LNCaP clone FGC (cell line): ENCODE results near the gene AOPEP.

ENCODE experiments used
- DNase-seq: peaks from one replicate; pipeline ENCODE4 v3.0.0-alpha.2; 2011; ENCODE audit warnings: low read depth
- H3K4me3 ChIP-seq: 2 replicates; pipeline ENCODE4 v1.5.1; 2011; ENCODE audit warnings: mild to moderate bottlenecking, low read depth, low read length, control low read depth
- TF ChIP-seq, protein P1 (sequence below): IDR thresholded peaks from 2 replicates; pipeline ENCODE4 v1.5.1; 2012; ENCODE audit warnings: mild to moderate bottlenecking; ENCODE audit not compliant: control insufficient read depth, insufficient read depth; ENCODE audit errors: extremely low read depth

The AOPEP gene

GRCh38 chr9:95095641-95096355 lies 369.3 kb downstream of the AOPEP start:
- TF ChIP-seq, protein P1, sequence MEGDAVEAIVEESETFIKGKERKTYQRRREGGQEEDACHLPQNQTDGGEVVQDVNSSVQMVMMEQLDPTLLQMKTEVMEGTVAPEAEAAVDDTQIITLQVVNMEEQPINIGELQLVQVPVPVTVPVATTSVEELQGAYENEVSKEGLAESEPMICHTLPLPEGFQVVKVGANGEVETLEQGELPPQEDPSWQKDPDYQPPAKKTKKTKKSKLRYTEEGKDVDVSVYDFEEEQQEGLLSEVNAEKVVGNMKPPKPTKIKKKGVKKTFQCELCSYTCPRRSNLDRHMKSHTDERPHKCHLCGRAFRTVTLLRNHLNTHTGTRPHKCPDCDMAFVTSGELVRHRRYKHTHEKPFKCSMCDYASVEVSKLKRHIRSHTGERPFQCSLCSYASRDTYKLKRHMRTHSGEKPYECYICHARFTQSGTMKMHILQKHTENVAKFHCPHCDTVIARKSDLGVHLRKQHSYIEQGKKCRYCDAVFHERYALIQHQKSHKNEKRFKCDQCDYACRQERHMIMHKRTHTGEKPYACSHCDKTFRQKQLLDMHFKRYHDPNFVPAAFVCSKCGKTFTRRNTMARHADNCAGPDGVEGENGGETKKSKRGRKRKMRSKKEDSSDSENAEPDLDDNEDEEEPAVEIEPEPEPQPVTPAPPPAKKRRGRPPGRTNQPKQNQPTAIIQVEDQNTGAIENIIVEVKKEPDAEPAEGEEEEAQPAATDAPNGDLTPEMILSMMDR = no peak
- H3K4me3 ChIP-seq = no peak overlapping the region
- no peak for DNase-seq

- DNase-seq = no peak
- no peak overlapping the region for H3K4me3 ChIP-seq
- TF ChIP-seq, protein P1 = no peak
Observed at GRCh38 chr9:95096381-95096780, 369.9 kb downstream of the AOPEP start.

GRCh38 chr9:95096807-95097206 lies 370.3 kb downstream of the AOPEP start:
- TF ChIP-seq, protein P1 = no peak
- no peak overlapping the region for H3K4me3 ChIP-seq
- DNase-seq = no peak

- TF ChIP-seq, protein P1 = no peak
- no peak overlapping the region for H3K4me3 ChIP-seq
- no peak for DNase-seq
Observed at GRCh38 chr9:95097279-95097678, 370.8 kb downstream of the AOPEP start.

GRCh38 chr9:95098391-95098921 lies 372.0 kb downstream of the AOPEP start:
- TF ChIP-seq, protein P1 = no peak
- H3K4me3 ChIP-seq = no peak overlapping the region
- no peak for DNase-seq

DNA sequence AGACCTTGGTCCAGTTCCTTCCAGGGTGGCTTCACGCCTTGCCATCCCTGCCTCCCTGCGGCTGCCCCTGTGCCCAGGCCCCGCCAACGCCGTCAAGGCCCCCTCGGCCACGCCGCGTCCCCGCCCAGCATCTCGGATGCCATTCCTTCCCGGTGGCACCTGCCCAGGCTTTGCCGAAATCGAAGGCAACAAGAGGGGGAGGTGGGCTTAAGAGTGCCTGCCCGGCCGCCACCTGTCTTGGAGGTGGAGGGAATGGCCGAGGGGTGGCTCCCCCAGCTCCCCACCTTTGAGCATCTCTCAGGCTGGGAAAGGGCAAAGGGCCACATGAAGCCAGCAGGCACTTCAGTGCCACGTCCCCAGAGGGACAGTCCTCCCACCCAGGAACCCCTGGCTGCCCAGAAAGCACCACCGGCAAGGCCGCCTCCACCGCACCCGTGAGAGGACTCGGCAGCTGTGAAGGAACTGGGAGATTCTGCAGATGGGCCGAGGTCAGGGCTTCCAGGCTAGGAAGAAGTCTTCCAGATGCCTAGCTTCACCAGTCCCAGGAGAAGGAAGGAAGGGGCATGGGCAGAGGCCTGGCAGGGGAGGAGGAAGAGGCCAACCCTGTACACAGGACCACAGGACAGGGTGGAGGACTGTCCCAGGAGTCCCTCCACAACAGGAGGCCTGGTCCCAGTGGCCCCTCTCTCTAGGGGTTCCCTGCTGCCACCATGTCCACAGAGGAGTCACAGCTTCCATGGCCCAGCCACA lies 373.0 kb downstream of the AOPEP start:
- TF ChIP-seq, protein P1 = no peak
- DNase-seq = no peak
- H3K4me3 ChIP-seq = no peak overlapping the region
